OCI-LY1 (cell line): ENCODE measurements around the gene DAZAP1.

Experiments
- H2AFZ ChIP-seq: fragments of 200-600 bp; sonication (generic), shearing (Covaris generic); 2 replicates; pipeline ENCODE4 v1.6.0; 2014; ENCODE audit warnings: antibody characterized with exemption, mild to moderate bottlenecking, low read length
- H3F3A ChIP-seq: fragments of 200-600 bp; sonication (generic), shearing (Covaris generic); 2 replicates; pipeline ENCODE4 v1.6.0; 2014; ENCODE audit warnings: mild to moderate bottlenecking, antibody characterized with exemption, low read length, moderate library complexity; ENCODE audit not compliant: insufficient read depth
- H3K27ac ChIP-seq: fragments of 200-600 bp; sonication (generic); 2 replicates; pipeline ENCODE4 v1.5.1; 2014; ENCODE audit warnings: low read length, mixed run types, mild to moderate bottlenecking, low read depth; ENCODE audit not compliant: poor library complexity, severe bottlenecking
- H3K27me3 ChIP-seq: fragments of 200-600 bp; sonication (generic); 2 replicates; pipeline ENCODE4 v1.6.0; 2014; ENCODE audit warnings: antibody characterized with exemption, mild to moderate bottlenecking, low read length, moderate library complexity; ENCODE audit not compliant: insufficient read depth
- H3K36me3 ChIP-seq: fragments of 200-600 bp; sonication (generic); 2 replicates; pipeline ENCODE4 v1.6.1; 2014; ENCODE audit warnings: mild to moderate bottlenecking, antibody characterized with exemption, low read length, moderate library complexity, mixed read lengths; ENCODE audit not compliant: insufficient read depth
- H3K4me1 ChIP-seq: fragments of 200-600 bp; sonication (generic); 2 replicates; pipeline ENCODE4 v1.5.1; 2014; ENCODE audit warnings: mild to moderate bottlenecking, low read length, moderate library complexity; ENCODE audit not compliant: insufficient read depth, severe bottlenecking
- H3K4me2 ChIP-seq: fragments of 200-600 bp; sonication (generic), shearing (Covaris generic); 2 replicates; pipeline ENCODE4 v1.6.1; 2014; ENCODE audit warnings: low read length
- H3K4me3 ChIP-seq: fragments of 200-600 bp; sonication (generic); 2 replicates; pipeline ENCODE4 v1.5.1; 2014; ENCODE audit warnings: low read length, low read depth, mild to moderate bottlenecking, mixed read lengths; ENCODE audit not compliant: poor library complexity, severe bottlenecking
- H3K79me2 ChIP-seq: fragments of 200-600 bp; shearing (Covaris generic); 2 replicates; pipeline ENCODE4 v1.6.1; 2016; ENCODE audit warnings: mixed run types, low read length, mixed read lengths; ENCODE audit not compliant: insufficient read depth
- H3K9ac ChIP-seq: fragments of 200-600 bp; sonication (generic), shearing (Covaris generic); 2 replicates; pipeline ENCODE4 v1.6.1; 2014; ENCODE audit warnings: mild to moderate bottlenecking, low read length, mixed read lengths
- H3K9me2 ChIP-seq: fragments of 200-600 bp; sonication (generic), shearing (Covaris generic); 2 replicates; pipeline ENCODE4 v1.6.1; 2014; ENCODE audit warnings: low read depth, mild to moderate bottlenecking, low read length, mixed read lengths
- H3K9me3 ChIP-seq: fragments of 200-600 bp; shearing (Covaris generic); 2 replicates; pipeline ENCODE4 v1.6.1; 2014; ENCODE audit warnings: low read length, mixed read lengths
- H4K20me1 ChIP-seq: fragments of 200-600 bp; sonication (generic), shearing (Covaris generic); 2 replicates; pipeline ENCODE4 v1.6.0; 2016; ENCODE audit warnings: mild to moderate bottlenecking, low read length; ENCODE audit not compliant: insufficient read depth
- EZH2 ChIP-seq: fragments of 200-600 bp; sonication (generic), shearing (Covaris generic); IDR thresholded peaks from 2 replicates; pipeline ENCODE4 v1.8.0; 2017; ENCODE audit warnings: borderline replicate concordance, mixed run types, mild to moderate bottlenecking, antibody characterized with exemption, low read length, moderate library complexity, mixed read lengths
- TF ChIP-seq, protein P1 (sequence below): fragments of 200-600 bp; sonication (generic), shearing (Covaris generic); IDR thresholded peaks from 2 replicates; pipeline ENCODE4 v1.5.1; 2017; ENCODE audit warnings: mild to moderate bottlenecking, antibody characterized with exemption, low read length, moderate library complexity, mixed read lengths

Gene DAZAP1

DNA sequence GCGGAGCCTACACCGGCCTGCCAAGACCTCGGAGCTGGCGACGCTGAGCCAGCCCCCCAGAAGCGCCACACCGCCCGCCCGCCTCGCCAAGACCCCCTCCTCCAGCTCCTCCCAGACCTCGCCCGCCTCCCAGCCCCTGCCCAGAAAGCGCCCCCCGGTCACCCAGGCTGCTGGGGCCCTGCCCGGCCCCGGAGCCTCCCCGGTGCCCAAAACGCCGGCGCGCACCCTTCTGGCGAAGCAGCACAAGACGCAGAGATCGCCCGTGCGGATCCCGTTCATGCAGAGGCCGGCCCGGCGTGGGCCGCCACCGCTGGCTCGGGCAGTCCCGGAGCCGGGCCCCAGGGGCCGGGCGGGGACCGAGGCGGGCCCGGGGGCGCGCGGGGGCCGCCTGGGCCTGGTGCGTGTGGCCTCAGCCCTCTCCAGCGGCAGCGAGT is 61.5 kb downstream of the DAZAP1 start:
- Histone ChIP-seq H3K36me3 (no peaks in the 10 kb centered on the region), H3K27me3 (peaks cover 22% of the 10 kb centered on the region; the same call in 1 of the 2 replicates), H3K9ac (no peak overlapping the region), H3K4me1 (peaks cover 11% of the 10 kb centered on the region), H3K79me2 (no peaks in the 10 kb centered on the region), H4K20me1 (no peaks in the 10 kb centered on the region), H3F3A (no peaks in the 10 kb centered on the region), H2AFZ (no peak overlapping the region), H3K4me3 (no peak overlapping the region), H3K4me2 (no peak overlapping the region), H3K9me3 (no peaks in the 10 kb centered on the region), H3K9me2 (no peaks in the 10 kb centered on the region), H3K27ac (no peak overlapping the region)
- TF ChIP-seq, protein P1, sequence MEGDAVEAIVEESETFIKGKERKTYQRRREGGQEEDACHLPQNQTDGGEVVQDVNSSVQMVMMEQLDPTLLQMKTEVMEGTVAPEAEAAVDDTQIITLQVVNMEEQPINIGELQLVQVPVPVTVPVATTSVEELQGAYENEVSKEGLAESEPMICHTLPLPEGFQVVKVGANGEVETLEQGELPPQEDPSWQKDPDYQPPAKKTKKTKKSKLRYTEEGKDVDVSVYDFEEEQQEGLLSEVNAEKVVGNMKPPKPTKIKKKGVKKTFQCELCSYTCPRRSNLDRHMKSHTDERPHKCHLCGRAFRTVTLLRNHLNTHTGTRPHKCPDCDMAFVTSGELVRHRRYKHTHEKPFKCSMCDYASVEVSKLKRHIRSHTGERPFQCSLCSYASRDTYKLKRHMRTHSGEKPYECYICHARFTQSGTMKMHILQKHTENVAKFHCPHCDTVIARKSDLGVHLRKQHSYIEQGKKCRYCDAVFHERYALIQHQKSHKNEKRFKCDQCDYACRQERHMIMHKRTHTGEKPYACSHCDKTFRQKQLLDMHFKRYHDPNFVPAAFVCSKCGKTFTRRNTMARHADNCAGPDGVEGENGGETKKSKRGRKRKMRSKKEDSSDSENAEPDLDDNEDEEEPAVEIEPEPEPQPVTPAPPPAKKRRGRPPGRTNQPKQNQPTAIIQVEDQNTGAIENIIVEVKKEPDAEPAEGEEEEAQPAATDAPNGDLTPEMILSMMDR, result no peak
- no peak for TF ChIP-seq EZH2

DNA sequence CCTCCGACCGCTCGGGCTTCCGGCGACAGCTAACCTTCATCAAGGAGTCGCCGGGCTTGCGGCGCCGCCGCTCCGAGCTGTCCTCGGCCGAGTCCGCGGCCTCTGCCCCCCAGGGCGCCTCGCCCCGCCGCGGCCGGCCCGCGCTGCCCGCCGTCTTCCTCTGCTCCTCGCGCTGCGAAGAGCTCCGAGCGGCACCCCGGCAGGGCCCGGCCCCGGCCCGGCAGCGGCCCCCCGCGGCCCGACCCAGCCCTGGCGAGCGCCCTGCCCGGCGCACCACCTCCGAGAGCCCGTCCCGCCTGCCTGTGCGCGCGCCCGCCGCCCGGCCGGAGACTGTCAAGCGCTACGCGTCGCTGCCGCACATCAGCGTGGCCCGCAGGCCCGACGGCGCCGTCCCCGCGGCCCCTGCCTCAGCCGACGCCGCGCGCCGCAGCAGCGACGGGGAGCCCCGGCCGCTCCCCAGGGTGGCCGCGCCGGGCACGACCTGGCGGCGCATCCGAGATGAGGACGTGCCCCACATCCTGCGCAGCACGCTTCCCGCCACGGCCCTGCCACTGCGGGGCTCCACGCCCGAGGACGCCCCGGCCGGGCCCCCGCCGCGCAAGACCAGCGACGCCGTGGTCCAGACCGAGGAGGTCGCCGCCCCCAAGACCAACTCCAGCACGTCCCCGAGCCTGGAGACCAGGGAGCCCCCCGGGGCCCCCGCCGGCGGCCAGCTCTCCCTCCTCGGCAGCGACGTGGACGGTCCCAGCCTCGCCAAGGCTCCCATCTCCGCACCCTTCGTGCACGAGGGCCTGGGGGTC is 62.1 kb downstream of the DAZAP1 start:
- H3F3A ChIP-seq, result no peaks in the 10 kb centered on the region
- no peak overlapping the region for H3K4me3 ChIP-seq
- no peaks in the 10 kb centered on the region for H4K20me1 ChIP-seq
- H3K4me2 ChIP-seq, result no peak overlapping the region
- H3K9me3 ChIP-seq, result no peaks in the 10 kb centered on the region
- no peaks in the 10 kb centered on the region for H3K36me3 ChIP-seq
- no peak overlapping the region for H3K9ac ChIP-seq
- no peak overlapping the region for H2AFZ ChIP-seq
- TF ChIP-seq, protein P1, result no peak
- no peak for TF ChIP-seq EZH2
- no peaks in the 10 kb centered on the region for H3K79me2 ChIP-seq
- H3K4me1 ChIP-seq, result peaks cover 11% of the 10 kb centered on the region
- H3K27ac ChIP-seq, result no peak overlapping the region
- H3K9me2 ChIP-seq, result no peaks in the 10 kb centered on the region
- H3K27me3 ChIP-seq, result peaks cover 22% of the 10 kb centered on the region; the same call in 1 of the 2 replicates

- Histone ChIP-seq H3K27me3 (peaks cover 22% of the 10 kb centered on the region; the same call in 1 of the 2 replicates), H2AFZ (no peak overlapping the region), H3K4me1 (peaks cover 11% of the 10 kb centered on the region), H3K9ac (no peak overlapping the region), H3K4me3 (no peak overlapping the region), H3K79me2 (no peaks in the 10 kb centered on the region), H3K27ac (no peak overlapping the region), H3K4me2 (no peak overlapping the region), H3F3A (no peaks in the 10 kb centered on the region), H3K9me3 (no peaks in the 10 kb centered on the region), H3K9me2 (no peaks in the 10 kb centered on the region), H4K20me1 (no peaks in the 10 kb centered on the region), H3K36me3 (peaks cover 4% of the 10 kb centered on the region; the same call in 1 of the 2 replicates)
- no peak for TF ChIP-seq EZH2
- TF ChIP-seq, protein P1, result no peak
Observed at GRCh38 chr19:1470055-1470304, 62.6 kb downstream of the DAZAP1 start.
